ENCODE results near the gene EAF1. TPM values are rescaled to one million over a fixed set of nuclear protein-coding genes. Genes with fewer than 3 reads are reported as not detected.

Gene EAF1
- polyA plus RNA-seq, 3 donors, result 9.0 to 44.0 (median 9.1) TPM

- no peaks in the 10 kb centered on the region for H3K36me3 ChIP-seq (replicated peaks in 1 of 2; ENCODE audit: control insufficient read depth in 1 of 2, insufficient read depth in 2 of 2, low read length in 2 of 2)
- no peaks in the 10 kb centered on the region for H4K20me1 ChIP-seq (ENCODE audit: insufficient read depth, low read length)
- no peak for DNase-seq
- no peak overlapping the region for H3K27ac ChIP-seq (ENCODE audit: low read depth in 1 of 2, low read length in 2 of 2)
- no peak overlapping the region for H3K4me3 ChIP-seq (replicated peaks in 1 of 3; ENCODE audit: low read depth in 2 of 3, low read length in 3 of 3)
- Mint-ChIP-seq H3K9me3 (peaks cover 0 to 3% (median 0%) of the 10 kb centered on the region in 7 donors), H3K4me3 (no peak overlapping the region), H3K27me3 (ENCODE audit: low read depth in 3 of 3) (peaks cover 0 to 1% (median 0%) of the 10 kb centered on the region in 3 donors), H3K4me1 (peaks cover 9% of the 10 kb centered on the region), H3K27ac (peak overlapping the region in 1 of 7 donors; percentile 49), H3K36me3 (peaks cover 0 to 2% of the 10 kb centered on the region in 2 donors)
- intact Hi-C loops (cut with micrococcal nuclease), result no loop called here
- H3K79me2 ChIP-seq (ENCODE audit: insufficient read depth, low read length), result no peaks in the 10 kb centered on the region
- H3K4me2 ChIP-seq (replicated peaks; ENCODE audit: extremely low read depth, low read length, poor library complexity, severe bottlenecking), result no peak overlapping the region
- no peak for TF ChIP-seq CTCF (IDR thresholded peaks at IDR 0.05)
- no peak overlapping the region for H3K9ac ChIP-seq (ENCODE audit: insufficient read depth, low read length, poor library complexity, severe bottlenecking)
- peaks cover 0 to 5% of the 10 kb centered on the region in 2 donors for H3K4me1 ChIP-seq (ENCODE audit: control insufficient read depth in 1 of 2, insufficient read depth in 2 of 2, low read length in 2 of 2)
- no peak overlapping the region for H2AFZ ChIP-seq (ENCODE audit: insufficient read depth, low read depth, low read length, poor library complexity, severe bottlenecking)
- no peaks in the 10 kb centered on the region for H3K27me3 ChIP-seq (ENCODE audit: control insufficient read depth in 2 of 2, insufficient read depth in 2 of 2, low read length in 2 of 2)
- H3K9me3 ChIP-seq (replicated peaks in 1 of 2; ENCODE audit: control insufficient read depth in 1 of 2, insufficient read depth in 1 of 2, low read length in 2 of 2), result no peaks in the 10 kb centered on the region
- WGBS (ENCODE audit: insufficient coverage), result 91% methylated on average over 8 of the region's 8 CpGs
These were observed 63.7 kb downstream of the EAF1 start for GRCh38 chr3:15491143-15491542.

Small RNA genes within 50 kb of the gene (small RNA-seq; reads per million reads assigned to genes)
- gene RNU6-1024P (ENCODE audit: insufficient read length, low read depth), result not detected

Other genes with a start within 250 kb of the EAF1 start
- gene CAPN7, start 221.4 kb upstream of the EAF1 start, polyA plus RNA-seq, result 10 to 100 TPM; 11.7 to 20.8 (median 14.7) TPM
- gene SH3BP5, start 95.0 kb upstream of the EAF1 start, polyA plus RNA-seq, result 10 to 100 TPM; 10.7 to 29.6 (median 22.8) TPM
- gene METTL6, start 54 bp upstream of the EAF1 start, polyA plus RNA-seq, result 10 to 100 TPM in 1 of 3 donors, 1 to 10 TPM in 2; 4.4 to 15.1 (median 9.1) TPM
- 1 to 10 TPM in 1 of 3 donors, under 1 TPM in 2; 0.23 to 1.9 (median 0.73) TPM for gene COLQ, start 94.1 kb downstream of the EAF1 start, polyA plus RNA-seq
- 10 to 100 TPM; 12.3 to 27.2 (median 22.3) TPM for gene HACL1, start 174.0 kb downstream of the EAF1 start, polyA plus RNA-seq
- 10 to 100 TPM; 13.2 to 24.0 (median 19.3) TPM for gene BTD, start 174.1 kb downstream of the EAF1 start, polyA plus RNA-seq

Measured in CD14-positive monocyte (primary cell).